Caco-2 (cell line): ENCODE measurements around the gene HOXD1. TPM values are rescaled to one million over a fixed set of nuclear protein-coding genes. Genes with fewer than 3 reads are reported as not detected.

Experiments
- BruUV-seq: library from RNA; stranded (reverse); fragments of 400-500 nt; replicated peaks from 2 replicates; lab custom pipeline; 2021; lab: Mats Ljungman, UMichigan
- CTCF ChIA-PET: fragments of 300-600 bp; sonication (Branson Sonifier 250); formaldehyde crosslinking; loops from one replicate; lab custom pipeline; 2022; ENCODE audit warnings: antibody characterized with exemption; lab: Charles Lee
- POLR2A ChIA-PET: fragments of 300-600 bp; sonication (Branson Sonifier 250); formaldehyde crosslinking; loops from one replicate; lab custom pipeline; 2022; ENCODE audit warnings: antibody characterized with exemption; lab: Charles Lee
- DNase-seq, 2 experiments: peaks; one replicate each; pipeline versions ENCODE4 v3.0.0 to v3.0.0-alpha.2; 2020 to 2022
- H3K27me3 ChIP-seq: replicated peaks from 2 replicates; pipeline ENCODE4 v1.6.0; 2011; ENCODE audit warnings: low read length; ENCODE audit not compliant: control insufficient read depth, insufficient read depth
- H3K36me3 ChIP-seq: 2 replicates; pipeline ENCODE4 v1.5.1; 2011; ENCODE audit warnings: low read length; ENCODE audit not compliant: control insufficient read depth, insufficient read depth
- H3K4me1 ChIP-seq: fragments of 250-450 bp; sonication (Bioruptor Pico); 2 replicates; pipeline ENCODE4 v1.5.1; 2020; ENCODE audit warnings: mild to moderate bottlenecking
- H3K4me3 ChIP-seq: 2 replicates; pipeline ENCODE4 v1.5.1; 2011; ENCODE audit warnings: low read depth, mild to moderate bottlenecking, control low read depth, low read length
- H3K9me3 ChIP-seq: fragments of 250-450 bp; sonication (Bioruptor Pico); 2 replicates; pipeline ENCODE4 v1.5.1; 2020; ENCODE audit warnings: mild to moderate bottlenecking, moderate library complexity
- H3K27ac Mint-ChIP-seq: one replicate; pipeline ENCODE4 v1.8.0; 2022; ENCODE audit warnings: mixed read lengths; ENCODE audit not compliant: unreplicated experiment
- H3K27me3 Mint-ChIP-seq: one replicate; pipeline ENCODE4 v1.8.0; 2022; ENCODE audit warnings: mixed read lengths; ENCODE audit not compliant: insufficient read depth, unreplicated experiment
- H3K36me3 Mint-ChIP-seq: one replicate; pipeline ENCODE4 v1.8.0; 2022; ENCODE audit warnings: mild to moderate bottlenecking, mixed read lengths; ENCODE audit not compliant: insufficient read depth, unreplicated experiment
- H3K4me1 Mint-ChIP-seq: one replicate; pipeline ENCODE4 v1.8.0; 2022; ENCODE audit warnings: low read depth, mixed read lengths; ENCODE audit not compliant: unreplicated experiment
- H3K4me3 Mint-ChIP-seq: one replicate; pipeline ENCODE4 v1.8.0; 2022; ENCODE audit warnings: mild to moderate bottlenecking, moderate library complexity, mixed read lengths; ENCODE audit not compliant: unreplicated experiment
- H3K9me3 Mint-ChIP-seq: one replicate; pipeline ENCODE4 v1.8.0; 2022; ENCODE audit warnings: mixed read lengths; ENCODE audit not compliant: unreplicated experiment
- CTCF ChIP-seq, 2 experiments: fragments of 200-600 bp in 1 of 2; IDR thresholded peaks; 1 replicate in 1 of 2; 2 replicates in 1 of 2; pipeline versions ENCODE4 v1.5.1 to v1.8.0; 2011 to 2022; ENCODE audit warnings: antibody characterized with exemption in 1 of 2, control low read depth in 1 of 2, inconsistent platforms in 1 of 2, low read depth in 1 of 2, low read length in 1 of 2, mild to moderate bottlenecking in 1 of 2, moderate library complexity in 1 of 2; ENCODE audit not compliant: insufficient read depth in 1 of 2, severe bottlenecking in 1 of 2, unreplicated experiment in 1 of 2
- intact Hi-C: fragments of 100-400 bp; cut with micrococcal nuclease; formaldehyde crosslinking; loops from one replicate; pipeline ENCODE4 v1.10.0; 2022; ENCODE audit not compliant: unreplicated experiment
- total RNA-seq: library from RNA; stranded (reverse); gene quantifications from 2 replicates; pipeline ENCODE4 v1.2.3, GENCODE V29; 2022

HOXD1 gene
- total RNA-seq, 1 experiment from 2014 or later, result not detected

DNA sequence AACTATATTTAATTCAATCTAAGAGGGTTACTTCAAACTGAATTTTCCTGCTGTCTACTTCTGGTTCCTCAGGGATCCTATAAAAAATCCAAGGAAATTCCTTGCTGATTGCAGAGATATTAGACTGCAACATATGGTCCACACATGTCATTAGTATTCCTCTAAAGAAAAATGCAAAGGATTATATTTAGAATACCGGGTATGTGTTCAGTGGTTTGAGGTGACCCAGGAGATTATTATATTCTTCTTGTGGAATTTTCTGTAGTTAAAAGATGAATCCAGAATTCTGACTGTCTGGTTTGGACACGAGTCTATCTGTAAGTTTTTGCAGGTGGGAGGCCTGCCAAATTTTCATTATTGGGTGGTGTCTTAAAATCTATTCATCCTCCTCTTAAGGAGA is 18.2 kb downstream of the HOXD1 start:
- Histone ChIP-seq H3K36me3 (no peaks in the 10 kb centered on the region), H3K4me3 (no peak overlapping the region), H3K9me3 (peaks cover 3% of the 10 kb centered on the region; the same call in 1 of the 2 replicates), H3K4me1 (no peaks in the 10 kb centered on the region), H3K27me3 (no peaks in the 10 kb centered on the region)
- H3K27ac Mint-ChIP-seq, result no peak overlapping the region
- no peak for DNase-seq
- CTCF ChIA-PET, result no interaction called here
- no peak for TF ChIP-seq CTCF (IDR thresholded peaks at IDR 0.05; ENCODE audit: insufficient read depth in 1 of 2, low read depth in 1 of 2, low read length in 1 of 2, severe bottlenecking in 1 of 2, unreplicated experiment in 1 of 2)
- no peak overlapping the region for H3K4me3 Mint-ChIP-seq
- BruUV-seq, result no TSS peak
- no peaks in the 10 kb centered on the region for H3K4me1 Mint-ChIP-seq
- H3K36me3 Mint-ChIP-seq, result no peaks in the 10 kb centered on the region
- no peaks in the 10 kb centered on the region for H3K9me3 Mint-ChIP-seq
- intact Hi-C loops, result no loop called here
- POLR2A ChIA-PET, result no interaction called here
- peaks cover 16% of the 10 kb centered on the region for H3K27me3 Mint-ChIP-seq

GRCh38 chr2:176211110-176211509 is 22.6 kb downstream of the HOXD1 start:
- Mint-ChIP-seq H3K9me3 (no peaks in the 10 kb centered on the region), H3K36me3 (no peaks in the 10 kb centered on the region), H3K4me1 (no peaks in the 10 kb centered on the region), H3K4me3 (no peak overlapping the region), H3K27me3 (peaks cover 9% of the 10 kb centered on the region), H3K27ac (no peak overlapping the region)
- Histone ChIP-seq H3K36me3 (no peaks in the 10 kb centered on the region), H3K4me1 (no peaks in the 10 kb centered on the region), H3K9me3 (no peaks in the 10 kb centered on the region), H3K27me3 (no peaks in the 10 kb centered on the region), H3K4me3 (no peak overlapping the region)
- DNase-seq, result no peak
- intact Hi-C loops, result no loop called here
- ChIA-PET CTCF (no interaction called here), POLR2A (no interaction called here)
- no peak for TF ChIP-seq CTCF (IDR thresholded peaks at IDR 0.05; ENCODE audit: insufficient read depth in 1 of 2, low read depth in 1 of 2, low read length in 1 of 2, severe bottlenecking in 1 of 2, unreplicated experiment in 1 of 2)
- BruUV-seq, result no TSS peak

GRCh38 chr2:176212276-176212675 is 23.8 kb downstream of the HOXD1 start:
- Mint-ChIP-seq H3K9me3 (no peaks in the 10 kb centered on the region), H3K4me3 (no peak overlapping the region), H3K27ac (no peak overlapping the region), H3K4me1 (no peaks in the 10 kb centered on the region), H3K36me3 (no peaks in the 10 kb centered on the region), H3K27me3 (peaks cover 9% of the 10 kb centered on the region)
- Histone ChIP-seq H3K4me3 (no peak overlapping the region), H3K27me3 (no peaks in the 10 kb centered on the region), H3K4me1 (no peaks in the 10 kb centered on the region), H3K36me3 (no peaks in the 10 kb centered on the region), H3K9me3 (no peaks in the 10 kb centered on the region)
- no peak for DNase-seq
- CTCF ChIA-PET, result no interaction called here
- POLR2A ChIA-PET, result no interaction called here
- intact Hi-C loops, result no loop called here
- BruUV-seq, result no TSS peak
- no peak for TF ChIP-seq CTCF (IDR thresholded peaks at IDR 0.05; ENCODE audit: insufficient read depth in 1 of 2, low read depth in 1 of 2, low read length in 1 of 2, severe bottlenecking in 1 of 2, unreplicated experiment in 1 of 2)
